HG02588 (cell line): Measurements from ENCODE around the gene CRELD1.
A peak's percentile ranks its signal among the peaks of the same experiment; 100 is the strongest.
"Not testable (repeated sequence)": the region's sequence is repeated elsewhere in the genome, so short reads cannot be mapped to it uniquely, and the experiment has no call there.

Experiments
- ATAC-seq: cut with Tn5 transposase; IDR thresholded peaks from one replicate; pipeline ENCODE4 v1.9.1; 2021; ENCODE audit warnings: mild to moderate bottlenecking, moderate library complexity; ENCODE audit not compliant: unreplicated experiment

Gene CRELD1

DNA sequence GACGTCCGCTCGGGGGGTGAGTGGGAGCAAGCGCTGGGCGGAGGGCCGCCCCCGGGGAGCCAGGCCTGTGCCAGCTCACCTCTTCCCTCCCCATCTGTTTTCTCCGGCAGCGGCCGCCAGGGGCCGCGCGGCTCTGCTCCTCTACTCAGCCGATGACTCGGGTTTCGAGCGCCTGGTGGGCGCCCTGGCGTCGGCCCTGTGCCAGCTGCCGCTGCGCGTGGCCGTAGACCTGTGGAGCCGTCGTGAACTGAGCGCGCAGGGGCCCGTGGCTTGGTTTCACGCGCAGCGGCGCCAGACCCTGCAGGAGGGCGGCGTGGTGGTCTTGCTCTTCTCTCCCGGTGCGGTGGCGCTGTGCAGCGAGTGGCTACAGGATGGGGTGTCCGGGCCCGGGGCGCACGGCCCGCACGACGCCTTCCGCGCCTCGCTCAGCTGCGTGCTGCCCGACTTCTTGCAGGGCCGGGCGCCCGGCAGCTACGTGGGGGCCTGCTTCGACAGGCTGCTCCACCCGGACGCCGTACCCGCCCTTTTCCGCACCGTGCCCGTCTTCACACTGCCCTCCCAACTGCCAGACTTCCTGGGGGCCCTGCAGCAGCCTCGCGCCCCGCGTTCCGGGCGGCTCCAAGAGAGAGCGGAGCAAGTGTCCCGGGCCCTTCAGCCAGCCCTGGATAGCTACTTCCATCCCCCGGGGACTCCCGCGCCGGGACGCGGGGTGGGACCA, 632 bp upstream of the CRELD1 start:
- peak; percentile 66 for ATAC-seq

- no peak for ATAC-seq
These were observed 594 bp downstream of the CRELD1 start for GRCh38 chr3:9934235-9934621.

DNA sequence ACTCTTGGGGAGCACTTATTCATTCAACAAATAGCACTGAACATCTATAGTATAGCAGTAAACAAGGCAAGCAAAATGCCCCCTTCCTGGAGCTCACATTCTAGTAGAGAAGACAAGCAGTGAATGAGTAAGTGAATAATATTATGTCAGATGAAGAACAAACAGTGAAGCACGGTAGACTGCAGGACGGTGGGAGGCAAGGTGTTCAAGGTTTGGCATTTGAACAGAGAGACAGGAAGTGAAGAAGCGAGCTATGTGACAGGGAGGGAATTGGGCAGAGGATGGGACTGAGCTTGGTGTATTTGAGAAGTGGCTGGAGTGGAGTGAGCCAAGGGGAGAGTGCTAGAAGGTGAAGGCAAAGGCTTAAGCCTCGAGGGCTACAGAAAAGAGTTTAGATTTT, 1.4 kb downstream of the CRELD1 start:
- no peak for ATAC-seq

GRCh38 chr3:9935966-9936510, 2.4 kb downstream of the CRELD1 start:
- no peak for ATAC-seq

- no peak for ATAC-seq
These were observed 4.0 kb downstream of the CRELD1 start for GRCh38 chr3:9937486-9938238.

GRCh38 chr3:9938966-9939365, 5.3 kb downstream of the CRELD1 start:
- no peak for ATAC-seq

GRCh38 chr3:9939906-9940305, 6.3 kb downstream of the CRELD1 start:
- ATAC-seq = not testable (repeated sequence)

GRCh38 chr3:9940746-9941145, 7.1 kb downstream of the CRELD1 start:
- no peak for ATAC-seq

DNA sequence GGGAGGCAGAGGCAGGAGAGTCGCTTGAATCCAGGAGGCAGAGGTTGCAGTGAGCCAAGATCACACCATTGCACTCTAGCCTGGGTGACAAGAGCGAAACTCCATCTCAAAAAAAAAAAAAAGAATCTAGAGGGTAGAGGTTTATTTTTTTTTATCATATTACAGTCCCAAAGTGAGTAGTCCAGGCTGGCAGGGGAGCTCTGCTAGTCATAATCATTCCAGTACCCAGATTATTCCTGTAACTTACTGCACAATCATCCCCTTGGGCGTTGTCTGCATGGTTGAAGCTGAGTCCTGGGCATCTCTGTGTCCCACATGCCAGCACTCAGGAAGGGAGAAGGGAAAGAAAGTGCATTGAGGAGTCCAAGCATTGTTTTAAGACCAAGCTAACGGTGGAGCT, 8.5 kb downstream of the CRELD1 start:
- no peak for ATAC-seq

- no peak for ATAC-seq
These were observed 9.5 kb downstream of the CRELD1 start for GRCh38 chr3:9942934-9943690.

GRCh38 chr3:9944271-9944670, 10.6 kb downstream of the CRELD1 start:
- no peak for ATAC-seq

GRCh38 chr3:9945358-9945757, 11.7 kb downstream of the CRELD1 start:
- ATAC-seq = no peak

GRCh38 chr3:9946112-9947024, 12.7 kb downstream of the CRELD1 start:
- ATAC-seq = no peak

DNA sequence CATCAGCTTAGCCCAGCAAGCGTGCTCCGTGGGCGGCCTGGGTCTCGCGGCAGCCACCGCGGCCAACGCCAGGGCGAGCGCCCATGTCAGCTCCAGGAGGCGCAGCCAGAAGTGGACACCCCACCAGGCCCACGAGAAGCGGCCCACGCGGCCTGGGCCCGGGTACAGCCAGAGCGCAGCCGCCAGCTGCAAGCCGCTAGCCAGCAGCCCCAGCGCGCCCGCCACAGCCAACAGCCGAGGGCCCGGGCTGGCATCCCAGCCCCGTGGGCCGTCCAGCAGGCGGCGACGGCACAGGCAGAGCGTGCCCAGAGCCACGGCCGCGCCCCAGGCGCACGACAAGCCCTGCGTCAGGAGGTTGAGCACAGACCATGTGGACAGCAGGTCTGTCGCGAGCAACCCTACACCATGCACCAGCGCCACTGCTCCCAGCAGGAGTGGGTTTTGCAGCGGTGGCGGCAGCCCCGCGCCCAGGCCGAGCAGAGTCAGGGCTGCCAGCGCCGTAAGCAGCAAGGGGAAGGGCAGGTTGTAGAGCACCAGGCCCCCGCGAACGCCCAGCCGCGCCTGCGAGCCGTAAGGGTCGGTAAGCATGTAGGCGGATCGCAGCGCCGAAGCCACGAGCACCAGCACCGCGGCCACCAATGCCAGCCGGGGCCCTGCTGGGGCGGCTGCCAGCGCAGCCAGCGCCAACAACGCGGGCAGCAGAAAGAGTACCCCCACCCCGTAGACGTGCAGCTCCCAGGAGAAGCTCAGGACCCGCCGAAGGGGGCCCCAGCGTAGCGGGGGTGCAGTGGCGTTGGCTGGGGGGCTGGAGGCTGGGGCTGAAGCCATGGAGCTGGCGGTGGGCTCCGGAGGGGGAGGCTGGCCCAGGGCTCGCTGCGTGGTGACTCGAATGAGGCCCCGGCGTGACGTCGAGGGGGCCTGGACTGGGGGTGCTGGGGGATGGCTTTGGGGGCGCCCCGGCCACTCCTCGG, 13.7 kb downstream of the CRELD1 start:
- ATAC-seq = no peak

GRCh38 chr3:9948586-9948985, 15.0 kb downstream of the CRELD1 start:
- ATAC-seq = no peak

DNA sequence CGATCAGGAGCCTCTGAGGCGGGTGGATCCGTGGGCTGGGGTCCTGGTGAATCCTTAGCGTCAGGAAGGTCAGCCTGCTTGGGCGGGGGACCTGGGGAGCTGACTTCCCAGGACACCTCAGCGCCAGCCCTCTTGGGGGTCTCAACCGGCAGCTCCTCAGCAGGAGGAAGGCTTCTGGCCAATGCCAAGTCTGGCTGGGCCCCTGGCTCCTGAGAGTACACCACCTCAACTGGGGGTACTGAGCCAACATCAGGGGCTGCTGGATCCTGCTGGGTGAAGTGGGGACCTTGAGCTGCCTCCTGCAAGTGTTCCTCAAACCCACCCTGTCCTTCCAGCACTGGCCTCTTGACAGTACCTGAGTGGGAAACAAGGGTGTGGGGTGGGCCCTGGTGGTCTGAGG, 15.5 kb downstream of the CRELD1 start:
- no peak for ATAC-seq

DNA sequence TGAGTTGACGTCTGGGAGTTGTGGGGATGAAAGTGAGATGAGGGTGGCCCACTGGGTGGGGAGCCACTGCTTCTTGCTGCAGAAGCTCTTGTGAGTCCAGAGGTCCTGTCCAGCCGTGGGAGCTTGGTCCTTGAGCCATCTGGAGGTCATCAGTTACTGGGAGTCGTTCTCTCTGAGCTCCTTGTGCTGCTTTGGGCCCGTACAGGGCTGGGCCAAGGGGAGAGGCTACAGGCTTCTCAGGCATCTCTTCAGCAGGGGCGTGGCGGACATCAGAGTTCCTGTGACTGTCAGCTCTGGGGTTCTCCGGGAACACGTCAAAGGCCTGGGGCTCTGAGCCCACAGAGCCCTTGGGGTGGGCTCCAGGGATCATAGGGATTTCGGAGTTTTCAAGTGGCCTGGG, 16.0 kb downstream of the CRELD1 start:
- no peak for ATAC-seq

GRCh38 chr3:9951126-9951525, 17.5 kb downstream of the CRELD1 start:
- ATAC-seq = peak; percentile 40

- peak; percentile 15 for ATAC-seq
These were observed 17.9 kb downstream of the CRELD1 start for GRCh38 chr3:9951598-9951961.
